Sigmoid colon (tissue), 4 donors: ENCODE measurements around the gene TENM4.

Experiments
- CTCF ChIP-seq, 4 experiments: fragments of 450-650 bp in 3 of 4; fragments of 200-600 bp in 1 of 4; IDR thresholded peaks; one replicate each; pipeline ENCODE4 v1.5.1; 2016 to 2019; ENCODE audit warnings: antibody characterized with exemption in 4 of 4, mild to moderate bottlenecking in 3 of 4, moderate library complexity in 2 of 4
- POLR2AphosphoS5 ChIP-seq, 4 donors: sonication (generic); formaldehyde crosslinking; IDR thresholded peaks; one replicate each; pipeline ENCODE4 v1.6.1; 2017; ENCODE audit warnings: antibody characterized with exemption in 4 of 4

GRCh38 chr11:78838417-78838816 is 602.4 kb downstream of the TENM4 start:
- no peak for TF ChIP-seq CTCF (IDR thresholded peaks at IDR 0.05)
- TF ChIP-seq POLR2AphosphoS5 (IDR thresholded peaks at IDR 0.05): no peak
